SK-N-SH treated with all-trans-retinoic acid at 6 μM for 48 hours (cell line): ENCODE measurements around the gene SSRP1.

Experiments
- ATAC-seq: fragments of 200-7000 bp; cut with Tn5 transposase; 3 replicates; pipeline ENCODE4 v1.9.1; 2020; ENCODE audit warnings: mild to moderate bottlenecking, moderate library complexity
- ARNTL ChIP-seq: fragments of 450-650 bp; formaldehyde crosslinking; IDR thresholded peaks from 2 replicates; pipeline ENCODE4 v1.5.0; 2020; ENCODE audit warnings: low read depth, mild to moderate bottlenecking, moderate library complexity, borderline replicate concordance
- BACH2 ChIP-seq: fragments of 250-450 bp; sonication (Bioruptor Pico); IDR thresholded peaks from 2 replicates; pipeline ENCODE4 v1.9.0; 2021; ENCODE audit warnings: mild to moderate bottlenecking, borderline replicate concordance
- CREB5 ChIP-seq: fragments of 250-450 bp; sonication (Bioruptor Pico); IDR thresholded peaks from 2 replicates; pipeline ENCODE4 v1.5.1; 2020; ENCODE audit warnings: low read depth, mild to moderate bottlenecking, moderate library complexity
- CSDC2 ChIP-seq: fragments of 250-450 bp; sonication (Bioruptor Pico); IDR thresholded peaks from 2 replicates; pipeline ENCODE4 v1.5.0; 2020; ENCODE audit warnings: mild to moderate bottlenecking, moderate library complexity
- GLIS3 ChIP-seq: fragments of 250-450 bp; sonication (Bioruptor Pico); IDR thresholded peaks from 2 replicates; pipeline ENCODE4 v1.5.0; 2020; ENCODE audit warnings: mild to moderate bottlenecking, moderate library complexity
- ISL1 ChIP-seq: fragments of 250-450 bp; sonication (Bioruptor Pico); IDR thresholded peaks from 2 replicates; pipeline ENCODE4 v2.1.2; 2022; ENCODE audit warnings: mild to moderate bottlenecking, moderate library complexity
- OSR1 ChIP-seq: fragments of 250-450 bp; sonication (Bioruptor Pico); IDR thresholded peaks from 2 replicates; pipeline ENCODE4 v1.8.0; 2022; ENCODE audit warnings: moderate library complexity, mild to moderate bottlenecking, inconsistent platforms
- POU6F1 ChIP-seq: fragments of 250-450 bp; sonication (Bioruptor Pico); IDR thresholded peaks from 2 replicates; pipeline ENCODE4 v1.8.0; 2021; ENCODE audit warnings: low read depth, mild to moderate bottlenecking, moderate library complexity, borderline replicate concordance
- PPARA ChIP-seq: fragments of 250-450 bp; sonication (Bioruptor Pico); IDR thresholded peaks from 2 replicates; pipeline ENCODE4 v1.5.0; 2020; ENCODE audit warnings: mild to moderate bottlenecking, borderline replicate concordance
- TCF4 ChIP-seq: fragments of 250-450 bp; sonication (Bioruptor Pico); IDR thresholded peaks from 2 replicates; pipeline ENCODE4 v1.8.0; 2021; ENCODE audit warnings: mild to moderate bottlenecking, moderate library complexity, borderline replicate concordance
- TOX ChIP-seq: fragments of 250-450 bp; sonication (Bioruptor Pico); IDR thresholded peaks from 2 replicates; pipeline ENCODE4 v1.8.0; 2021; ENCODE audit warnings: mild to moderate bottlenecking, moderate library complexity, borderline replicate concordance
- ZC3H10 ChIP-seq: fragments of 250-450 bp; sonication (Bioruptor Pico); IDR thresholded peaks from 2 replicates; pipeline ENCODE4 v1.5.1; 2021; ENCODE audit warnings: mild to moderate bottlenecking, moderate library complexity
- ZFP3 ChIP-seq: fragments of 250-450 bp; sonication (Bioruptor Pico); IDR thresholded peaks from 2 replicates; pipeline ENCODE4 v1.5.0; 2020; ENCODE audit warnings: mild to moderate bottlenecking, moderate library complexity
- ZFP30 ChIP-seq: fragments of 450-650 bp; formaldehyde crosslinking; IDR thresholded peaks from 2 replicates; pipeline ENCODE4 v1.5.0; 2022; ENCODE audit warnings: mild to moderate bottlenecking, moderate library complexity
- ZNF70 ChIP-seq: fragments of 450-650 bp; formaldehyde crosslinking; IDR thresholded peaks from 2 replicates; pipeline ENCODE4 v1.5.0; 2020; ENCODE audit warnings: mild to moderate bottlenecking, moderate library complexity
- ZNF8 ChIP-seq: fragments of 450-650 bp; formaldehyde crosslinking; IDR thresholded peaks from 2 replicates; pipeline ENCODE4 v1.5.0; 2020; ENCODE audit warnings: mild to moderate bottlenecking, moderate library complexity
- TF ChIP-seq, protein P1 (sequence below): fragments of 250-450 bp; sonication (Bioruptor Pico); IDR thresholded peaks from 2 replicates; pipeline ENCODE4 v1.8.0; 2020; ENCODE audit warnings: mild to moderate bottlenecking, moderate library complexity, borderline replicate concordance
- TF ChIP-seq, protein P2 (sequence below): fragments of 250-450 bp; sonication (Bioruptor Pico); IDR thresholded peaks from 2 replicates; pipeline ENCODE4 v1.5.1; 2021; ENCODE audit warnings: mild to moderate bottlenecking, moderate library complexity
- TF ChIP-seq, protein P3 (sequence below): fragments of 250-450 bp; sonication (Bioruptor Pico); IDR thresholded peaks from 2 replicates; pipeline ENCODE4 v1.5.0; 2020; ENCODE audit warnings: mild to moderate bottlenecking, moderate library complexity

SSRP1 gene

GRCh38 chr11:57313788-57314135 is 21.9 kb downstream of the SSRP1 start:
- ATAC-seq: no peak
- TF ChIP-seq, protein P1, sequence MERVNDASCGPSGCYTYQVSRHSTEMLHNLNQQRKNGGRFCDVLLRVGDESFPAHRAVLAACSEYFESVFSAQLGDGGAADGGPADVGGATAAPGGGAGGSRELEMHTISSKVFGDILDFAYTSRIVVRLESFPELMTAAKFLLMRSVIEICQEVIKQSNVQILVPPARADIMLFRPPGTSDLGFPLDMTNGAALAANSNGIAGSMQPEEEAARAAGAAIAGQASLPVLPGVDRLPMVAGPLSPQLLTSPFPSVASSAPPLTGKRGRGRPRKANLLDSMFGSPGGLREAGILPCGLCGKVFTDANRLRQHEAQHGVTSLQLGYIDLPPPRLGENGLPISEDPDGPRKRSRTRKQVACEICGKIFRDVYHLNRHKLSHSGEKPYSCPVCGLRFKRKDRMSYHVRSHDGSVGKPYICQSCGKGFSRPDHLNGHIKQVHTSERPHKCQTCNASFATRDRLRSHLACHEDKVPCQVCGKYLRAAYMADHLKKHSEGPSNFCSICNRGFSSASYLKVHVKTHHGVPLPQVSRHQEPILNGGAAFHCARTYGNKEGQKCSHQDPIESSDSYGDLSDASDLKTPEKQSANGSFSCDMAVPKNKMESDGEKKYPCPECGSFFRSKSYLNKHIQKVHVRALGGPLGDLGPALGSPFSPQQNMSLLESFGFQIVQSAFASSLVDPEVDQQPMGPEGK (CRISPR knock-in tag): no peak
- TF ChIP-seq OSR1: no peak
- no peak for TF ChIP-seq ZFP3 (CRISPR knock-in tag)
- no peak for TF ChIP-seq ISL1 (CRISPR knock-in tag)
- TF ChIP-seq, protein P2, sequence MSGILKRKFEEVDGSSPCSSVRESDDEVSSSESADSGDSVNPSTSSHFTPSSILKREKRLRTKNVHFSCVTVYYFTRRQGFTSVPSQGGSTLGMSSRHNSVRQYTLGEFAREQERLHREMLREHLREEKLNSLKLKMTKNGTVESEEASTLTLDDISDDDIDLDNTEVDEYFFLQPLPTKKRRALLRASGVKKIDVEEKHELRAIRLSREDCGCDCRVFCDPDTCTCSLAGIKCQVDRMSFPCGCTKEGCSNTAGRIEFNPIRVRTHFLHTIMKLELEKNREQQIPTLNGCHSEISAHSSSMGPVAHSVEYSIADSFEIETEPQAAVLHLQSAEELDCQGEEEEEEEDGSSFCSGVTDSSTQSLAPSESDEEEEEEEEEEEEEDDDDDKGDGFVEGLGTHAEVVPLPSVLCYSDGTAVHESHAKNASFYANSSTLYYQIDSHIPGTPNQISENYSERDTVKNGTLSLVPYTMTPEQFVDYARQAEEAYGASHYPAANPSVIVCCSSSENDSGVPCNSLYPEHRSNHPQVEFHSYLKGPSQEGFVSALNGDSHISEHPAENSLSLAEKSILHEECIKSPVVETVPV: no peak
- no peak for TF ChIP-seq CREB5 (CRISPR knock-in tag)
- no peak for TF ChIP-seq TCF4 (CRISPR knock-in tag)
- TF ChIP-seq, all 23 proteins: peak for 0

GRCh38 chr11:57313071-57313787 is 22.5 kb downstream of the SSRP1 start:
- ATAC-seq: no peak
- TF ChIP-seq TOX (CRISPR knock-in tag) (no peak), CSDC2 (no peak), CREB5 (CRISPR knock-in tag) (no peak), ZFP3 (CRISPR knock-in tag) (no peak), ARNTL (CRISPR knock-in tag) (no peak), PPARA (CRISPR knock-in tag) (no peak), ZC3H10 (CRISPR knock-in tag) (no peak), POU6F1 (CRISPR knock-in tag) (no peak), ZNF8 (CRISPR knock-in tag) (no peak), GLIS3 (CRISPR knock-in tag) (no peak), ZNF70 (CRISPR knock-in tag) (no peak), ZFP30 (CRISPR knock-in tag) (no peak), BACH2 (no peak)
- TF ChIP-seq, protein P1 (CRISPR knock-in tag): no peak
- TF ChIP-seq, protein P3, sequence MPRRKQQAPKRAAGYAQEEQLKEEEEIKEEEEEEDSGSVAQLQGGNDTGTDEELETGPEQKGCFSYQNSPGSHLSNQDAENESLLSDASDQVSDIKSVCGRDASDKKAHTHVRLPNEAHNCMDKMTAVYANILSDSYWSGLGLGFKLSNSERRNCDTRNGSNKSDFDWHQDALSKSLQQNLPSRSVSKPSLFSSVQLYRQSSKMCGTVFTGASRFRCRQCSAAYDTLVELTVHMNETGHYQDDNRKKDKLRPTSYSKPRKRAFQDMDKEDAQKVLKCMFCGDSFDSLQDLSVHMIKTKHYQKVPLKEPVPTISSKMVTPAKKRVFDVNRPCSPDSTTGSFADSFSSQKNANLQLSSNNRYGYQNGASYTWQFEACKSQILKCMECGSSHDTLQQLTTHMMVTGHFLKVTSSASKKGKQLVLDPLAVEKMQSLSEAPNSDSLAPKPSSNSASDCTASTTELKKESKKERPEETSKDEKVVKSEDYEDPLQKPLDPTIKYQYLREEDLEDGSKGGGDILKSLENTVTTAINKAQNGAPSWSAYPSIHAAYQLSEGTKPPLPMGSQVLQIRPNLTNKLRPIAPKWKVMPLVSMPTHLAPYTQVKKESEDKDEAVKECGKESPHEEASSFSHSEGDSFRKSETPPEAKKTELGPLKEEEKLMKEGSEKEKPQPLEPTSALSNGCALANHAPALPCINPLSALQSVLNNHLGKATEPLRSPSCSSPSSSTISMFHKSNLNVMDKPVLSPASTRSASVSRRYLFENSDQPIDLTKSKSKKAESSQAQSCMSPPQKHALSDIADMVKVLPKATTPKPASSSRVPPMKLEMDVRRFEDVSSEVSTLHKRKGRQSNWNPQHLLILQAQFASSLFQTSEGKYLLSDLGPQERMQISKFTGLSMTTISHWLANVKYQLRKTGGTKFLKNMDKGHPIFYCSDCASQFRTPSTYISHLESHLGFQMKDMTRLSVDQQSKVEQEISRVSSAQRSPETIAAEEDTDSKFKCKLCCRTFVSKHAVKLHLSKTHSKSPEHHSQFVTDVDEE (CRISPR knock-in tag): no peak
- TF ChIP-seq, all 23 proteins: peak for 0
